ENCODE measurements around the gene ATP13A2. TPM values are rescaled to one million over a fixed set of nuclear protein-coding genes. Genes with fewer than 3 reads are reported as not detected.
"Not testable (repeated sequence)": the region's sequence is repeated elsewhere in the genome, so short reads cannot be mapped to it uniquely, and the experiment has no call there.

ATP13A2 gene
- total RNA-seq, 1 experiment from 2014 or later = 114 TPM

GRCh38 chr1:16961297-16962133, 50.2 kb downstream of the ATP13A2 start:
- no peak for DNase-seq (ENCODE audit: low spot score)

GRCh38 chr1:16960560-16961296, 51.0 kb downstream of the ATP13A2 start:
- peak; percentile 88 for DNase-seq (ENCODE audit: low spot score)

- DNase-seq (ENCODE audit: low spot score) = no peak
Measured at GRCh38 chr1:16958475-16958874, 53.3 kb downstream of the ATP13A2 start.

- DNase-seq (ENCODE audit: low spot score) = no peak
Measured at GRCh38 chr1:16957731-16958130, 54.0 kb downstream of the ATP13A2 start.

GRCh38 chr1:16956775-16957174, 55.0 kb downstream of the ATP13A2 start:
- DNase-seq (ENCODE audit: low spot score) = no peak

GRCh38 chr1:16955186-16955585, 56.5 kb downstream of the ATP13A2 start:
- no peak for DNase-seq (ENCODE audit: low spot score)

- DNase-seq (ENCODE audit: low spot score) = no peak
Measured at GRCh38 chr1:16954579-16954978, 57.1 kb downstream of the ATP13A2 start.

- DNase-seq (ENCODE audit: low spot score) = not testable (repeated sequence)
Measured at GRCh38 chr1:16952376-16952775, 59.4 kb downstream of the ATP13A2 start.

GRCh38 chr1:16949026-16949425, 62.7 kb downstream of the ATP13A2 start:
- DNase-seq (ENCODE audit: low spot score) = not testable (repeated sequence)

- not testable (repeated sequence) for DNase-seq (ENCODE audit: low spot score)
Measured at GRCh38 chr1:16948282-16948891, 63.3 kb downstream of the ATP13A2 start.

- no peak for DNase-seq (ENCODE audit: low spot score)
Measured at GRCh38 chr1:16946646-16947045, 65.1 kb downstream of the ATP13A2 start.

GRCh38 chr1:16946185-16946584, 65.5 kb downstream of the ATP13A2 start:
- not testable (repeated sequence) for DNase-seq (ENCODE audit: low spot score)

GRCh38 chr1:16945512-16945911, 66.2 kb downstream of the ATP13A2 start:
- DNase-seq (ENCODE audit: low spot score) = not testable (repeated sequence)

GRCh38 chr1:16944038-16944437, 67.7 kb downstream of the ATP13A2 start:
- no peak for DNase-seq (ENCODE audit: low spot score)

- DNase-seq (ENCODE audit: low spot score) = not testable (repeated sequence)
Measured at GRCh38 chr1:16939386-16940180, 72.1 kb downstream of the ATP13A2 start.

GRCh38 chr1:16938351-16939321, 73.1 kb downstream of the ATP13A2 start:
- DNase-seq (ENCODE audit: low spot score) = no peak

GRCh38 chr1:16936580-16936979, 75.1 kb downstream of the ATP13A2 start:
- not testable (repeated sequence) for DNase-seq (ENCODE audit: low spot score)

Data from HT-29 (cell line).